H1 (cell line): ENCODE data around the gene IZUMO2. TPM values are rescaled to one million over a fixed set of nuclear protein-coding genes. Genes with fewer than 3 reads are reported as not detected.

ENCODE experiments used
- CTCF ChIA-PET: fragments of 300-600 bp; sonication (Branson Sonifier 250); formaldehyde crosslinking; loops from one replicate; lab custom pipeline; 2021; ENCODE audit not compliant: partially characterized antibody; lab: Charles Lee
- POLR2A ChIA-PET: fragments of 300-600 bp; sonication (Branson Sonifier 250); formaldehyde crosslinking; loops from one replicate; lab custom pipeline; 2021; ENCODE audit warnings: inconsistent platforms; ENCODE audit not compliant: partially characterized antibody; lab: Charles Lee
- DNase-seq, 2 experiments: peaks; one replicate each; pipeline versions ENCODE4 v3.0.0 to v3.0.0-alpha.2; 2010 to 2022; ENCODE audit warnings: low spot score in 2 of 2, low read depth in 1 of 2, mixed read lengths in 1 of 2
- FAIRE-seq: peaks from 2 replicates; lab custom pipeline; 2011; peaks lifted over from hg19 to GRCh38; lab: Jason Lieb, UNC
- H2AFZ ChIP-seq: 2 replicates; pipeline ENCODE4 v1.8.1; 2012; ENCODE audit warnings: low read length, inconsistent platforms
- H2AK5ac ChIP-seq: 2 replicates; pipeline ENCODE4 v1.6.1; 2013; ENCODE audit warnings: low read depth, low read length
- H2BK120ac ChIP-seq: replicated peaks from 2 replicates; pipeline ENCODE3; 2013; ENCODE audit warnings: low read depth, low read length, inconsistent platforms
- H2BK12ac ChIP-seq: 2 replicates; pipeline ENCODE4 v1.6.1; 2013; ENCODE audit warnings: low read depth, low read length
- H2BK15ac ChIP-seq: 2 replicates; pipeline ENCODE4 v1.6.1; 2013; ENCODE audit warnings: low read length
- H2BK20ac ChIP-seq: 2 replicates; pipeline ENCODE4 v1.6.1; 2013; ENCODE audit warnings: low read length
- H2BK5ac ChIP-seq: 2 replicates; pipeline ENCODE4 v1.6.1; 2013; ENCODE audit warnings: low read depth, low read length
- H3K14ac ChIP-seq: 2 replicates; pipeline ENCODE4 v1.6.1; 2013; ENCODE audit warnings: inconsistent platforms; ENCODE audit not compliant: insufficient read length
- H3K18ac ChIP-seq: 2 replicates; pipeline ENCODE4 v1.6.1; 2013; ENCODE audit warnings: low read length; ENCODE audit errors: extremely low read depth
- H3K23ac ChIP-seq: 2 replicates; pipeline ENCODE4 v1.6.1; 2013; ENCODE audit warnings: inconsistent platforms; ENCODE audit not compliant: insufficient read length
- H3K23me2 ChIP-seq: 2 replicates; pipeline ENCODE4 v1.6.1; 2013; ENCODE audit warnings: low read depth, low read length
- H3K27ac ChIP-seq: 2 replicates; pipeline ENCODE4 v1.6.1; 2011; ENCODE audit warnings: low read depth, low read length, inconsistent platforms
- H3K27me3 ChIP-seq, 4 experiments: replicated peaks in 1 of 4; 1 replicate in 1 of 4; 2 replicates in 3 of 4; pipeline versions ENCODE4 v1.6.1 to v1.8.1; 2011 to 2013; ENCODE audit warnings: low read length in 3 of 4, mild to moderate bottlenecking in 3 of 4, inconsistent platforms in 2 of 4, mixed read lengths in 2 of 4, moderate library complexity in 1 of 4; ENCODE audit not compliant: control insufficient read depth in 3 of 4, insufficient read depth in 3 of 4; ENCODE audit errors: extremely low read depth in 1 of 4
- H3K36me3 ChIP-seq, 4 experiments: 2 replicates each; pipeline versions ENCODE4 v1.6.1 to v1.8.1; 2011 to 2013; ENCODE audit warnings: mild to moderate bottlenecking in 4 of 4, low read length in 3 of 4, moderate library complexity in 2 of 4, control low read depth in 1 of 4, inconsistent platforms in 1 of 4; ENCODE audit not compliant: insufficient read depth in 4 of 4, control insufficient read depth in 2 of 4
- H3K4ac ChIP-seq: replicated peaks from 2 replicates; pipeline ENCODE3; 2013; ENCODE audit warnings: low read length, low read depth, mixed read lengths, inconsistent platforms; ENCODE audit not compliant: insufficient read length
- H3K4me1 ChIP-seq, 4 experiments: replicated peaks in 1 of 4; 1 replicate in 1 of 4; 2 replicates in 3 of 4; pipeline versions ENCODE4 v1.6.1 to v1.8.1; 2011 to 2013; ENCODE audit warnings: low read length in 3 of 4, inconsistent platforms in 2 of 4, mixed read lengths in 1 of 4; ENCODE audit not compliant: insufficient read depth in 4 of 4, control insufficient read depth in 3 of 4
- H3K4me2 ChIP-seq, 2 experiments: 2 replicates each; pipeline versions ENCODE4 v1.6.1 to v1.8.1; 2011 to 2013; ENCODE audit warnings: low read depth in 2 of 2, low read length in 2 of 2, control low read depth in 1 of 2, inconsistent platforms in 1 of 2, mild to moderate bottlenecking in 1 of 2; ENCODE audit not compliant: insufficient read depth in 1 of 2
- H3K4me3 ChIP-seq, 4 experiments: fragments of 200-600, 300-600 bp in 1 of 4; sonication (generic), shearing (Covaris generic), sonication (Bioruptor Twin) in 1 of 4; 2 replicates each; pipeline versions ENCODE4 v1.5.1 to v1.8.1; 2011 to 2016; ENCODE audit warnings: low read length in 4 of 4, low read depth in 3 of 4, control low read depth in 2 of 4, inconsistent platforms in 2 of 4, mild to moderate bottlenecking in 2 of 4, mixed read lengths in 1 of 4, moderate library complexity in 1 of 4; ENCODE audit not compliant: insufficient read depth in 2 of 4; ENCODE audit errors: extremely low read depth in 1 of 4
- H3K56ac ChIP-seq: replicated peaks from 2 replicates; pipeline ENCODE3; 2013; ENCODE audit warnings: low read depth, mild to moderate bottlenecking, mixed read lengths, low read length, inconsistent platforms; ENCODE audit not compliant: insufficient read length
- H3K79me1 ChIP-seq: 2 replicates; pipeline ENCODE4 v1.6.1; 2013; ENCODE audit warnings: low read depth, low read length, control low read depth
- H3K79me2 ChIP-seq, 2 experiments: 2 replicates each; pipeline versions ENCODE4 v1.6.1 to v1.8.1; 2012 to 2013; ENCODE audit warnings: low read length in 2 of 2, mild to moderate bottlenecking in 2 of 2, inconsistent platforms in 1 of 2; ENCODE audit not compliant: insufficient read depth in 2 of 2, control insufficient read depth in 1 of 2
- H3K9ac ChIP-seq, 4 experiments: replicated peaks in 1 of 4; 1 replicate in 1 of 4; 2 replicates in 3 of 4; pipeline versions ENCODE4 v1.6.1 to v1.8.1; 2011 to 2013; ENCODE audit warnings: low read depth in 3 of 4, low read length in 3 of 4, control low read depth in 2 of 4, mild to moderate bottlenecking in 2 of 4, moderate library complexity in 2 of 4, inconsistent platforms in 1 of 4; ENCODE audit errors: extremely low read depth in 1 of 4
- H3K9me3 ChIP-seq, 2 experiments: 2 replicates each; pipeline versions ENCODE4 v1.6.1 to v1.8.1; 2012 to 2013; ENCODE audit warnings: mild to moderate bottlenecking in 2 of 2, moderate library complexity in 2 of 2, control low read depth in 1 of 2, inconsistent platforms in 1 of 2, low read depth in 1 of 2, low read length in 1 of 2, mixed read lengths in 1 of 2; ENCODE audit not compliant: insufficient read depth in 2 of 2
- H4K20me1 ChIP-seq, 2 experiments: replicated peaks in 1 of 2; 2 replicates each; pipeline versions ENCODE3 to v1.8.1; 2011 to 2013; ENCODE audit warnings: inconsistent platforms in 2 of 2, low read length in 2 of 2, mild to moderate bottlenecking in 1 of 2; ENCODE audit not compliant: insufficient read depth in 2 of 2, control insufficient read depth in 1 of 2
- H4K5ac ChIP-seq: 2 replicates; pipeline ENCODE4 v1.6.1; 2013; ENCODE audit warnings: low read length, low read depth, mixed read lengths, inconsistent platforms; ENCODE audit not compliant: insufficient read length
- H4K8ac ChIP-seq: 2 replicates; pipeline ENCODE4 v1.8.0; 2013; ENCODE audit warnings: mild to moderate bottlenecking, moderate library complexity, low read length, inconsistent platforms; ENCODE audit not compliant: insufficient read depth; ENCODE audit errors: extremely low read depth
- H4K91ac ChIP-seq: replicated peaks from 2 replicates; pipeline ENCODE3; 2013; ENCODE audit warnings: low read length, mixed read lengths, inconsistent platforms; ENCODE audit not compliant: insufficient read length
- CREB1 ChIP-seq: IDR thresholded peaks from 2 replicates; pipeline ENCODE4 v1.6.1; 2012; ENCODE audit warnings: inconsistent platforms
- CTCF ChIP-seq, 3 experiments: IDR thresholded peaks; 1 replicate in 2 of 3; 2 replicates in 1 of 3; pipeline versions ENCODE4 v1.5.1 to v1.6.1; 2011; ENCODE audit warnings: low read length in 3 of 3, mild to moderate bottlenecking in 3 of 3, inconsistent platforms in 2 of 3, low read depth in 1 of 3, moderate library complexity in 1 of 3; ENCODE audit not compliant: insufficient read depth in 1 of 3; ENCODE audit errors: control extremely low read depth in 1 of 3
- EGR1 ChIP-seq: IDR thresholded peaks from 2 replicates; pipeline ENCODE4 v1.6.1; 2011; ENCODE audit warnings: low read depth, low read length, borderline replicate concordance
- HDAC2 ChIP-seq, 2 experiments: fragments of 300-600 bp in 1 of 2; sonication (generic) in 1 of 2; IDR thresholded peaks; 2 replicates each; pipeline ENCODE4 v1.6.1; 2011 to 2012; ENCODE audit warnings: low read depth in 2 of 2, low read length in 2 of 2, mild to moderate bottlenecking in 2 of 2, moderate library complexity in 2 of 2, borderline replicate concordance in 1 of 2, inconsistent platforms in 1 of 2
- JUN ChIP-seq: IDR thresholded peaks from 2 replicates; pipeline ENCODE4 v1.6.1; 2011; ENCODE audit warnings: low read depth, mild to moderate bottlenecking, improper control_type of control experiment, low read length
- MAX ChIP-seq: IDR thresholded peaks from 2 replicates; pipeline ENCODE4 v1.6.1; 2012; ENCODE audit warnings: inconsistent platforms
- RAD21 ChIP-seq, 2 experiments: IDR thresholded peaks in 1 of 2; conservative IDR thresholded peaks in 1 of 2; 2 replicates each; pipeline ENCODE4 v1.6.1; 2011; ENCODE audit warnings: low read depth in 2 of 2, low read length in 2 of 2, improper control_type of control experiment in 1 of 2, inconsistent platforms in 1 of 2, mild to moderate bottlenecking in 1 of 2, moderate library complexity in 1 of 2
- WGBS, 2 experiments: shearing (Covaris generic) in 1 of 2; methylation state at CpG; one replicate each; pipeline versions ENCODE4 v1.1.6 to v1.1.7; 2013 to 2015; ENCODE audit warnings: low lambda C conversion rate in 2 of 2, mixed read lengths in 2 of 2, inconsistent platforms in 1 of 2, low coverage in 1 of 2, missing lambda C conversion rate in 1 of 2; ENCODE audit not compliant: insufficient replicate concordance in 2 of 2, insufficient coverage in 1 of 2, insufficient read length in 1 of 2; ENCODE audit errors: extremely low coverage in 1 of 2, missing lambda C conversion rate in 1 of 2; 5-methylcytosine and 5-hydroxymethylcytosine counted together
- polyA plus RNA-seq, 7 experiments: library from polyadenylated mRNA; depleted of rRNA in 3 of 7; stranded (reverse) in 5 of 7; unstranded in 2 of 7; fragments of >200 nt in 5 of 7; fragments of 200-250 nt in 2 of 7; gene quantifications; 1 replicate in 5 of 7; 2 replicates in 1 of 7; 4 replicates in 1 of 7; pipeline versions ENCODE4 v1.2.1 to v1.2.3, GENCODE V29; 2011 to 2013; ENCODE audit warnings: missing spikeins in 2 of 7, mixed read lengths in 2 of 7
- total RNA-seq: library from RNA; stranded (reverse); fragmentation: NEBNext Ultra II Directional; extraction: Animal tissue kit (Norgen Biotek cat#: 25700); gene quantifications from 2 replicates; pipeline ENCODE4 v1.2.1, GENCODE V29; 2021

Gene IZUMO2
- total and polyA plus RNA-seq, 2 of the 8 experiments (the other 6 are each of a cell fraction or from before 2014, with no cell fraction given): 1.7 to 1.9 TPM

GRCh38 chr19:50202962-50203280 is 39.8 kb upstream of the IZUMO2 start:
- no peak for DNase-seq
- H3K23ac ChIP-seq: no peak overlapping the region
- 28% methylated on average over 8 of the region's 18 CpGs; no CpG with 5 or more reads in 1 of the 2 experiments for WGBS, 2 experiments
- no peak overlapping the region for H2BK20ac ChIP-seq
- H3K9ac ChIP-seq: no peak overlapping the region; a peak in 1 of 7 replicates
- H3K79me1 ChIP-seq: no peaks in the 10 kb centered on the region; the same call in none of the 2 replicates
- peak overlapping the region; percentile 27 for H3K4ac ChIP-seq
- no peak overlapping the region for H2BK15ac ChIP-seq
- H3K4me3 ChIP-seq: peak overlapping the region; percentile 30 to 83 (median 42); a peak in 7 of 8 replicates
- H3K79me2 ChIP-seq: no peaks in the 10 kb centered on the region
- H2AK5ac ChIP-seq: no peak overlapping the region
- peaks cover 0 to 10% of the 10 kb centered on the region in 2 experiments for H4K20me1 ChIP-seq
- no peaks in the 10 kb centered on the region for H3K36me3 ChIP-seq
- H3K4me1 ChIP-seq: peaks cover 0 to 5% (median 2%) of the 10 kb centered on the region in 4 experiments; a peak in 5 of 7 replicates
- H3K27ac ChIP-seq: no peak overlapping the region
- H3K18ac ChIP-seq: no peak overlapping the region; the same call in 1 of the 2 replicates
- POLR2A ChIA-PET: interaction anchor here (0.9 to 1.3 kb wide), 3 partner anchors 9 to 109 kb away, joined by 4 to 7 read pairs (median 4); no protein-coding TSS in a partner anchor
- no peaks in the 10 kb centered on the region for H3K9me3 ChIP-seq
- CTCF ChIA-PET: interaction anchor here (0.6 to 1.9 kb wide), 4 partner anchors 9 to 748 kb away, joined by 3 to 6 read pairs (median 4); no protein-coding TSS in a partner anchor
- no peak overlapping the region for H2BK5ac ChIP-seq
- H4K91ac ChIP-seq: no peak overlapping the region
- H2AFZ ChIP-seq: no peak overlapping the region
- H3K27me3 ChIP-seq: peaks cover 0 to 16% (median 8%) of the 10 kb centered on the region in 4 experiments; a peak in 6 of 7 replicates
- no peak overlapping the region for H3K56ac ChIP-seq
- FAIRE-seq: peak; percentile 48
- H3K23me2 ChIP-seq: peaks cover 10% of the 10 kb centered on the region; the same call in 1 of the 2 replicates
- H4K8ac ChIP-seq: no peak overlapping the region; the same call in 1 of the 2 replicates
- H4K5ac ChIP-seq: no peak overlapping the region
- no peak overlapping the region; the same call in 1 of the 2 replicates for H2BK12ac ChIP-seq
- H3K4me2 ChIP-seq: peak overlapping the region; percentile 70 to 78
- TF ChIP-seq CTCF (IDR thresholded peaks at IDR 0.05; ENCODE audit: control extremely low read depth in 1 of 3, insufficient read depth in 1 of 3, low read depth in 1 of 3, low read length in 3 of 3): no peak
- TF ChIP-seq RAD21 (IDR thresholded peaks at IDR 0.05 in 1 of 2, conservative IDR thresholded peaks at IDR 0.05 in 1 of 2; ENCODE audit: low read depth in 2 of 2, low read length in 2 of 2): no peak
- no peak; the same call in 1 of the 2 replicates for TF ChIP-seq CREB1
- TF ChIP-seq EGR1: no peak
- no peak for TF ChIP-seq HDAC2 (IDR thresholded peaks at IDR 0.05; ENCODE audit: borderline replicate concordance in 1 of 2, low read depth in 2 of 2, low read length in 2 of 2)
- no peak for TF ChIP-seq MAX
- no peak for TF ChIP-seq JUN
- H2BK120ac ChIP-seq: no peak overlapping the region
- no peak overlapping the region for H3K14ac ChIP-seq
